ENCODE measurements around the gene GSTM4.
"Not testable (repeated sequence)": the region's sequence is repeated elsewhere in the genome, so short reads cannot be mapped to it uniquely, and the experiment has no call there.

GSTM4 gene

GRCh38 chr1:109687109-109687508, 31.2 kb downstream of the GSTM4 start:
- DNase-seq (ENCODE audit: low read depth, low spot score); H3K4me3 ChIP-seq (ENCODE audit: low read length): not testable (repeated sequence)

- H3K4me3 ChIP-seq (ENCODE audit: low read length): peak within 1 kb of the TSS; percentile 67
- DNase-seq (ENCODE audit: low read depth, low spot score): peak; percentile 66
These were observed 32.0 kb downstream of the GSTM4 start, which contains the start of gene GSTM1 for GRCh38 chr1:109687641-109688499. TSS of gene GSTM1 (plus strand) at chr1:109687817. CDS start at chr1:109687874, 57 bp downstream.

- no peak for DNase-seq (ENCODE audit: low read depth, low spot score)
- no peak overlapping the region for H3K4me3 ChIP-seq (ENCODE audit: low read length)
These were observed 34.0 kb downstream of the GSTM4 start for GRCh38 chr1:109689844-109690405.

- H3K4me3 ChIP-seq (ENCODE audit: low read length): no peak overlapping the region
- DNase-seq (ENCODE audit: low read depth, low spot score): no peak
These were observed 35.9 kb downstream of the GSTM4 start for GRCh38 chr1:109691759-109692158.

GRCh38 chr1:109694400-109694799, 38.5 kb downstream of the GSTM4 start:
- not testable (repeated sequence) for DNase-seq (ENCODE audit: low read depth, low spot score); H3K4me3 ChIP-seq (ENCODE audit: low read length)

- not testable (repeated sequence) for DNase-seq (ENCODE audit: low read depth, low spot score); H3K4me3 ChIP-seq (ENCODE audit: low read length)
These were observed 39.2 kb downstream of the GSTM4 start for GRCh38 chr1:109695138-109695537.

GRCh38 chr1:109697066-109697465, 41.2 kb downstream of the GSTM4 start:
- no peak for DNase-seq (ENCODE audit: low read depth, low spot score)
- no peak overlapping the region for H3K4me3 ChIP-seq (ENCODE audit: low read length)

- H3K4me3 ChIP-seq (ENCODE audit: low read length); DNase-seq (ENCODE audit: low read depth, low spot score): not testable (repeated sequence)
These were observed 42.0 kb downstream of the GSTM4 start for GRCh38 chr1:109697861-109698260.

- H3K4me3 ChIP-seq (ENCODE audit: low read length); DNase-seq (ENCODE audit: low read depth, low spot score): not testable (repeated sequence)
These were observed 47.0 kb downstream of the GSTM4 start for GRCh38 chr1:109702940-109703339.

GRCh38 chr1:109704173-109704572, 48.3 kb downstream of the GSTM4 start:
- H3K4me3 ChIP-seq (ENCODE audit: low read length): no peak overlapping the region
- no peak for DNase-seq (ENCODE audit: low read depth, low spot score)

GRCh38 chr1:109705411-109705810, 49.5 kb downstream of the GSTM4 start:
- H3K4me3 ChIP-seq (ENCODE audit: low read length): no peak overlapping the region
- no peak for DNase-seq (ENCODE audit: low read depth, low spot score)

GRCh38 chr1:109708949-109709348, 53.0 kb downstream of the GSTM4 start:
- not testable (repeated sequence) for DNase-seq (ENCODE audit: low read depth, low spot score)

GRCh38 chr1:109709822-109710221, 53.9 kb downstream of the GSTM4 start:
- not testable (repeated sequence) for DNase-seq (ENCODE audit: low read depth, low spot score); H3K4me3 ChIP-seq (ENCODE audit: low read length)

More at GRCh38 chr1:109708949-109709348, 53.0 kb downstream of the GSTM4 start:
- H3K4me3 ChIP-seq (ENCODE audit: low read length): not testable (repeated sequence)
